OCI-LY1 (cell line): ENCODE data around the gene PCDH15.

ENCODE experiments used
- CTCF ChIP-seq: fragments of 200-600 bp; sonication (generic), shearing (Covaris generic); IDR thresholded peaks from 2 replicates; pipeline ENCODE4 v1.5.1; 2017; ENCODE audit warnings: mild to moderate bottlenecking, antibody characterized with exemption, low read length, moderate library complexity, mixed read lengths
- EZH2 ChIP-seq: fragments of 200-600 bp; sonication (generic), shearing (Covaris generic); IDR thresholded peaks from 2 replicates; pipeline ENCODE4 v1.8.0; 2017; ENCODE audit warnings: borderline replicate concordance, mixed run types, mild to moderate bottlenecking, antibody characterized with exemption, low read length, moderate library complexity, mixed read lengths

DNA sequence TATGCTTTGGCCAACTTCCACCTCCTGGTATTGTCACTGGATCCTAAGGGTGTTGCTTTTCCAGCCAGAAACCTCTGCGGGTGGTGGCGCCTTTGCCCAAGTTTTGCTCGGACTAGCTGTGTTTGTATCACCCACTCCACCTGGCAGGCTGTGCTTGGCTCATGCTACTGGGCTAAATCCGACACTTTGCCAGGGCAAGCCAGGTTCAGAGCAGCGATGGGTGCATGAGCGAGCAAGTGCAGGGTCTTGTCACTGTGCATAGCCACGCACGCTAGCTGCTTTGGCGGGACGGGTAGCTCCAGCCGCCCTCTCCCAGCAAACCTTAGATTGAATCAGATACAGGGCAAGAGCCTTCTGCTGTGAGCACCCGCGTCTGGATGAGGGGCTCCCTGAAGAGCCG lies 737.5 kb downstream of the PCDH15 start:
- TF ChIP-seq CTCF (no peak), EZH2 (no peak)
